ENCODE data around the gene EXOC3L1. TPM values are rescaled to one million over a fixed set of nuclear protein-coding genes. Genes with fewer than 3 reads are reported as not detected.

Gene EXOC3L1
- total and polyA plus RNA-seq, 2 of the 13 experiments (the other 11 are each of a cell fraction or from before 2014, with no cell fraction given) = 0.12 TPM; not detected in 1

DNA sequence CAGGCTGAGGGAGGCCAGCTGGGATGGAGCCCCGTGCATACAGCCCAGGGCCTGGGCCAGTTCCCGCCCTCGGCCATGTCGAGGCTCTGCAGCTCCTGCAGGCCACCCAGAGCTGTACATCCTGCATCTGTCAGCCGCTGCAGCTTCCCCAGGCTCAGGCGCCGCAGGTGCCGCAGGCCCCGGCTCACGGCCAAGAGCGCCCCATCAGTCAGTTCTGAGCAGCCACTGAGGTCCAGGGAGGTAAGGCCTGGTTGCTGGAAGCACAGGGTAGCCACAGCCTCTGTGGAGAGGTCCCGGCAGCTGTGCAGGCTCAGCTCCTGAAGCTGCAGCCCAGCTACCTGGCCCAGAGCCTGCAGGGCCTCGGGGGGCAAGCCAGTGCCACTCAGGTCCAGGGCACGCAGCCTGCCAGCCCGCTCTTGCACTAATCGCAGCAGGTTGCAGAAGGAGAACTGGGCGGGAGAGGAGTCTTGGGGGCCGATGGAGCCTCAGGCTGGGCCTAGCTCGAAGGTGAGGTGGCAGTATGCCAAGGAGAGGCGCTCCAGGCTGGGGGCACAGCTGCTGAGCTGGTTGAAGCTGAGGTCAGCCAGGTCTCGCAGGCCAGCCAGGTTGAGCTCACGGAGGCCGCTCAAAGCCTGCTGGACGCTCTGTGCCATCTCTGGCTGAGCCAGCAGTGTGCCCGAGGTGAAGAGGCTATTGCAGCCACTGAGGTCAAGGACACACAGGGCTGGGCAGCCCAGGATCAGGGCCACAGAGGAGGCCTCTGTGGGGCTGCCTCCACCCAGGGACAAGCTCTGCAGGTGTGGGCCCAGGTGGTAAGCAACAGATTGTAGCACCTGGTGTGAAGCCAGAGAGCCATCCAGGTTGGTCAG lies 20.4 kb upstream of the EXOC3L1 start (continued):
- TF ChIP-seq ZSCAN9 (CRISPR knock-in tag; IDR thresholded peaks at IDR 0.05; ENCODE audit: borderline replicate concordance) = no peak
- TF ChIP-seq LCORL (IDR thresholded peaks at IDR 0.05) = no peak
- 0 out of 2 replicates have a peak, but pooled peaks have one; percentile 45 for TF ChIP-seq LCORL (CRISPR knock-in tag; IDR thresholded peaks at IDR 0.05)
- TF ChIP-seq SAFB2 (CRISPR knock-in tag; IDR thresholded peaks at IDR 0.05; ENCODE audit: borderline replicate concordance, low read depth) = peak; percentile 54; the same call in 1 of the 2 replicates
- TF ChIP-seq, protein P1, sequence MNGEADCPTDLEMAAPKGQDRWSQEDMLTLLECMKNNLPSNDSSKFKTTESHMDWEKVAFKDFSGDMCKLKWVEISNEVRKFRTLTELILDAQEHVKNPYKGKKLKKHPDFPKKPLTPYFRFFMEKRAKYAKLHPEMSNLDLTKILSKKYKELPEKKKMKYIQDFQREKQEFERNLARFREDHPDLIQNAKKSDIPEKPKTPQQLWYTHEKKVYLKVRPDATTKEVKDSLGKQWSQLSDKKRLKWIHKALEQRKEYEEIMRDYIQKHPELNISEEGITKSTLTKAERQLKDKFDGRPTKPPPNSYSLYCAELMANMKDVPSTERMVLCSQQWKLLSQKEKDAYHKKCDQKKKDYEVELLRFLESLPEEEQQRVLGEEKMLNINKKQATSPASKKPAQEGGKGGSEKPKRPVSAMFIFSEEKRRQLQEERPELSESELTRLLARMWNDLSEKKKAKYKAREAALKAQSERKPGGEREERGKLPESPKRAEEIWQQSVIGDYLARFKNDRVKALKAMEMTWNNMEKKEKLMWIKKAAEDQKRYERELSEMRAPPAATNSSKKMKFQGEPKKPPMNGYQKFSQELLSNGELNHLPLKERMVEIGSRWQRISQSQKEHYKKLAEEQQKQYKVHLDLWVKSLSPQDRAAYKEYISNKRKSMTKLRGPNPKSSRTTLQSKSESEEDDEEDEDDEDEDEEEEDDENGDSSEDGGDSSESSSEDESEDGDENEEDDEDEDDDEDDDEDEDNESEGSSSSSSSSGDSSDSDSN (CRISPR knock-in tag; IDR thresholded peaks at IDR 0.05) = peak; percentile 86
- TF ChIP-seq HOXA9 (CRISPR knock-in tag; IDR thresholded peaks at IDR 0.05; ENCODE audit: borderline replicate concordance) = peak; percentile 61; the same call in 1 of the 2 replicates
- TF ChIP-seq SP1 (IDR thresholded peaks at IDR 0.05) = no peak
- 0 out of 2 replicates have a peak, but pooled peaks have one; percentile 29 for TF ChIP-seq SP1 (CRISPR knock-in tag; IDR thresholded peaks at IDR 0.05)
- peak; percentile 57 for TF ChIP-seq ZNF883 (CRISPR knock-in tag; IDR thresholded peaks at IDR 0.05; ENCODE audit: not compliant biosample characterization)
- TF ChIP-seq ZBTB33 (CRISPR knock-in tag; IDR thresholded peaks at IDR 0.05) = peak; percentile 14; the same call in 1 of the 2 replicates
- TF ChIP-seq ZUFSP (CRISPR knock-in tag; IDR thresholded peaks at IDR 0.05; ENCODE audit: borderline replicate concordance) = no peak
- no peak for TF ChIP-seq NFIB (CRISPR knock-in tag; IDR thresholded peaks at IDR 0.05; ENCODE audit: borderline replicate concordance)
- no peak for TF ChIP-seq ZMAT3 (CRISPR knock-in tag; conservative IDR thresholded peaks at IDR 0.05)
- TF ChIP-seq SMYD3 (CRISPR knock-in tag; IDR thresholded peaks at IDR 0.05) = no peak
- no peak for TF ChIP-seq KDM1A (CRISPR knock-in tag; IDR thresholded peaks at IDR 0.05)
- TF ChIP-seq SP4 (CRISPR knock-in tag; IDR thresholded peaks at IDR 0.05) = peak; percentile 44; the same call in 1 of the 2 replicates
- TF ChIP-seq PITX1 (CRISPR knock-in tag; IDR thresholded peaks at IDR 0.05) = 0 out of 2 replicates have a peak, but pooled peaks have one; percentile 31
- peak; percentile 37; the same call in 1 of the 2 replicates for TF ChIP-seq THRA (CRISPR knock-in tag; IDR thresholded peaks at IDR 0.05; ENCODE audit: borderline replicate concordance)
- TF ChIP-seq, protein P2, sequence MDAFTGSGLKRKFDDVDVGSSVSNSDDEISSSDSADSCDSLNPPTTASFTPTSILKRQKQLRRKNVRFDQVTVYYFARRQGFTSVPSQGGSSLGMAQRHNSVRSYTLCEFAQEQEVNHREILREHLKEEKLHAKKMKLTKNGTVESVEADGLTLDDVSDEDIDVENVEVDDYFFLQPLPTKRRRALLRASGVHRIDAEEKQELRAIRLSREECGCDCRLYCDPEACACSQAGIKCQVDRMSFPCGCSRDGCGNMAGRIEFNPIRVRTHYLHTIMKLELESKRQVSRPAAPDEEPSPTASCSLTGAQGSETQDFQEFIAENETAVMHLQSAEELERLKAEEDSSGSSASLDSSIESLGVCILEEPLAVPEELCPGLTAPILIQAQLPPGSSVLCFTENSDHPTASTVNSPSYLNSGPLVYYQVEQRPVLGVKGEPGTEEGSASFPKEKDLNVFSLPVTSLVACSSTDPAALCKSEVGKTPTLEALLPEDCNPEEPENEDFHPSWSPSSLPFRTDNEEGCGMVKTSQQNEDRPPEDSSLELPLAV (CRISPR knock-in tag; conservative IDR thresholded peaks at IDR 0.05; ENCODE audit: low read depth) = 0 out of 2 replicates have a peak, but pooled peaks have one; percentile 35
- TF ChIP-seq ZMYM3 (CRISPR knock-in tag; IDR thresholded peaks at IDR 0.05) = 0 out of 2 replicates have a peak, but pooled peaks have one; percentile 38

All from HepG2 (cell line).